Cardiac muscle cell (in vitro differentiated cells and primary cell): ENCODE data around the gene ITM2B. TPM values are rescaled to one million over a fixed set of nuclear protein-coding genes. Genes with fewer than 3 reads are reported as not detected.

Experiments used
- DNase-seq, 2 donors: peaks; one replicate each; pipeline versions ENCODE4 v3.0.0 to v3.0.0-alpha.2; 2010 to 2017; ENCODE audit warnings: low read depth in 1 of 2, low spot score in 1 of 2
- H3K27ac ChIP-seq: fragments of 200-600 bp; sonication (generic); 2 replicates; pipeline ENCODE4 v1.5.1; 2016
- H3K27me3 ChIP-seq: fragments of 200-600 bp; sonication (generic); 2 replicates; pipeline ENCODE4 v1.6.0; 2016; ENCODE audit warnings: control low read depth
- H3K36me3 ChIP-seq: fragments of 200-600 bp; sonication (generic); 2 replicates; pipeline ENCODE4 v1.5.1; 2016; ENCODE audit warnings: control low read depth
- H3K4me1 ChIP-seq: fragments of 200-600 bp; sonication (generic); 2 replicates; pipeline ENCODE4 v1.8.1; 2017; ENCODE audit warnings: low read depth, mild to moderate bottlenecking, mixed run types
- H3K4me3 ChIP-seq: fragments of 200-600 bp; sonication (generic); 2 replicates; pipeline ENCODE4 v1.5.1; 2016; ENCODE audit warnings: mild to moderate bottlenecking
- H3K9me3 ChIP-seq: fragments of 200-600 bp; sonication (generic); 2 replicates; pipeline ENCODE4 v1.5.1; 2017; ENCODE audit warnings: low read depth, mild to moderate bottlenecking, control low read depth
- CTCF ChIP-seq: IDR thresholded peaks from 2 replicates; pipeline ENCODE4 v1.5.1; 2012; ENCODE audit warnings: low read depth, mild to moderate bottlenecking, low read length
- polyA plus RNA-seq: library from polyadenylated mRNA; unstranded; fragments of >200 nt; fragmentation: Nextera tagmentation; extraction: Ambion mirVana; gene quantifications from 2 replicates; pipeline ENCODE4 v1.2.1, GENCODE V29; 2016
- total RNA-seq: library from RNA; depleted of rRNA; stranded (reverse); fragments of >200 nt; gene quantifications from 2 replicates; pipeline ENCODE4 v1.2.3, GENCODE V29; 2016

ITM2B gene
- total RNA-seq (123 and 135 TPM in 2 replicates), polyA plus RNA-seq (360 and 404 TPM in 2 replicates)

GRCh38 chr13:48233046-48233888 lies at the start of gene ITM2B:
Gene ITM2B (plus strand): TSS chr13:48233206. CDS start chr13:48233361, 155 bp downstream.
- Histone ChIP-seq H3K4me1 (peaks cover 29% of the 10 kb centered on the region), H3K27ac (peak within 1 kb of the TSS; percentile 89), H3K9me3 (no peaks in the 10 kb centered on the region), H3K27me3 (no peaks in the 10 kb centered on the region), H3K4me3 (peak within 1 kb of the TSS; percentile 97), H3K36me3 (no peaks in the 10 kb centered on the region)
- TF ChIP-seq CTCF: peak; percentile 41
- DNase-seq: peak; percentile 79 to 85

DNA sequence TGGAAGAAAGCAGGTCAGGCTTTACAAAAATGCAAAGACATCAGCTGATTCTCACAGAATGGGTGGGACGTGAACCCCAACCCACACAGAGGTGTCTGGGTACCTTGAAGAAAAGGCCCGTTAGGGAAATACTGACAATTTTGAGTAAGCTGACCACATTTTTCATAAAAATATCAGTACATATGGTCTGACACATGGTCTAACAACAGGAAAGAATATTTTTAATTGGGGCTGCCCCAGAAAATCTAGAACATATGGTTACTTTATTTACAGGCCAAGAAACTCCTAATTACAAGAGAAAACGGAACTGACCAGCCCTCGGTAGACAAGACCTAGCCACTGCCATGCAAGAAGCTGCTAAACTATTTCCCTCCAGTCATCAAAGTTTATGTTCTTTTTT lies 48.7 kb upstream of the ITM2B start:
- Histone ChIP-seq H3K4me3 (no peak overlapping the region), H3K27ac (no peak overlapping the region), H3K9me3 (no peaks in the 10 kb centered on the region), H3K27me3 (no peaks in the 10 kb centered on the region), H3K36me3 (no peaks in the 10 kb centered on the region), H3K4me1 (no peaks in the 10 kb centered on the region)
- TF ChIP-seq CTCF: no peak
- DNase-seq: no peak

GRCh38 chr13:48185018-48185417 lies 48.0 kb upstream of the ITM2B start:
- H3K36me3 ChIP-seq: no peaks in the 10 kb centered on the region
- no peaks in the 10 kb centered on the region for H3K27me3 ChIP-seq
- no peaks in the 10 kb centered on the region for H3K4me1 ChIP-seq
- peak in 1 of 2 donors; percentile 35 for DNase-seq
- no peak overlapping the region for H3K27ac ChIP-seq
- no peaks in the 10 kb centered on the region for H3K9me3 ChIP-seq
- TF ChIP-seq CTCF: no peak
- no peak overlapping the region for H3K4me3 ChIP-seq

- no peak overlapping the region for H3K27ac ChIP-seq
- no peaks in the 10 kb centered on the region for H3K9me3 ChIP-seq
- no peak for DNase-seq
- no peaks in the 10 kb centered on the region for H3K36me3 ChIP-seq
- no peak for TF ChIP-seq CTCF
- H3K4me1 ChIP-seq: no peaks in the 10 kb centered on the region
- no peak overlapping the region for H3K4me3 ChIP-seq
- H3K27me3 ChIP-seq: no peaks in the 10 kb centered on the region
Observed at GRCh38 chr13:48186722-48187121, 46.3 kb upstream of the ITM2B start.

DNA sequence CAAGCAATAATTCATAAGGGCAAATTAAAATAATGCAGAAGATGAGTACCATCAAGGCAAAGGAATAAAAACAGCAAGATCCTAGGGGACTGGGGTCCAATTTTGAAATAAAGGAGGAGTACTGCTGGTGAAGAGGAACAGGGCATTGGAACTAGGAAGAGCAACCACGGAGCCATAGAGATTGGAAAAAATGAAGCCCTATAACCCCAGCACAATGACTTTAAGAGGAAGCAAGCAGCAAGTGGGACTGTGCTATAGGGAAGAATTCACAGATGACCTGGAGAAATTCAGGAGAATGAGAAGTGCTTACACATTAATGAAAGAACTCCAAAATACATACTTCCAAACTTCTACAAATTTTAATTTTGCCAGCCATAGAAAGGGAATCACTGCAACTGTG lies 44.9 kb upstream of the ITM2B start:
- no peaks in the 10 kb centered on the region for H3K4me1 ChIP-seq
- H3K27ac ChIP-seq: no peak overlapping the region
- H3K9me3 ChIP-seq: no peaks in the 10 kb centered on the region
- H3K4me3 ChIP-seq: no peak overlapping the region
- H3K27me3 ChIP-seq: no peaks in the 10 kb centered on the region
- TF ChIP-seq CTCF: no peak
- H3K36me3 ChIP-seq: no peaks in the 10 kb centered on the region
- DNase-seq: no peak
